Neutrophil (primary cell): ENCODE data around the gene PODXL2.

Experiments
- H3K27ac ChIP-seq: fragments of 200-600 bp; sonication (generic); 2 replicates; pipeline ENCODE4 v1.5.1; 2016; ENCODE audit warnings: mild to moderate bottlenecking, moderate library complexity
- H3K27me3 ChIP-seq: fragments of 200-600 bp; sonication (generic); 2 replicates; pipeline ENCODE4 v1.6.0; 2016; ENCODE audit warnings: mild to moderate bottlenecking
- H3K36me3 ChIP-seq: fragments of 200-600 bp; sonication (generic); 2 replicates; pipeline ENCODE4 v1.5.1; 2017
- H3K4me1 ChIP-seq, 2 experiments: fragments of 200-600 bp in 1 of 2; sonication (generic) in 1 of 2; 1 replicate in 1 of 2; 2 replicates in 1 of 2; pipeline versions ENCODE4 v1.5.1 to v1.6.1; 2013 to 2016; ENCODE audit warnings: low read depth in 1 of 2, low read length in 1 of 2, mild to moderate bottlenecking in 1 of 2, moderate library complexity in 1 of 2; ENCODE audit not compliant: control insufficient read depth in 1 of 2, insufficient read depth in 1 of 2
- H3K4me3 ChIP-seq, 2 experiments: fragments of 200-600 bp in 1 of 2; sonication (generic) in 1 of 2; 1 replicate in 1 of 2; 2 replicates in 1 of 2; pipeline ENCODE4 v1.5.1; 2013 to 2016; ENCODE audit warnings: low read depth in 1 of 2, low read length in 1 of 2, mild to moderate bottlenecking in 1 of 2, moderate library complexity in 1 of 2
- H3K9me3 ChIP-seq: fragments of 200-600 bp; sonication (generic); 2 replicates; pipeline ENCODE4 v1.5.1; 2016
- TF ChIP-seq, protein P1 (sequence below): fragments of 200-600 bp; sonication (generic); IDR thresholded peaks from 2 replicates; pipeline ENCODE4 v1.5.1; 2016; ENCODE audit warnings: antibody characterized with exemption

PODXL2 gene

DNA sequence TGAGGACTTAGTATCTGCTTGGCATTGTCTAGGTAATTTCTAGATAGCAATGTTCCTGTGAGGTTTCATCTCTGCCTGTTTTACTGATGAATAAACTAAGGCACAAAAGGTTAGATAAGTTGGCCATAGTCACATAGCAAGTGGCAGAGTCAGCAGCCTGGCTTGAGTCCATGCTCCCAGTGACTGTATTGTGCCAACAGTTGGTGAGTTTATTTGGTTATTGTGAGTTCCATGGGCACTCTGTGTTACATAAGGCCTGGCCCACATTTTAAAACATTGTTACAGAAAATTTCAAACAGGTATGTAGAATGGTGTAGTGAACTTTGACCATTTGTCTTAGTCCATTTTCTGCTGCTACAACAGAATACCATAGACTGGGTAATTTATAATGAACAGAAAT lies 15.6 kb upstream of the PODXL2 start:
- Histone ChIP-seq H3K27me3 (no peaks in the 10 kb centered on the region), H3K4me1 (peaks cover 16 to 21% of the 10 kb centered on the region in 2 experiments), H3K9me3 (no peaks in the 10 kb centered on the region), H3K27ac (no peak overlapping the region), H3K4me3 (no peak overlapping the region), H3K36me3 (peaks cover 33% of the 10 kb centered on the region)
- TF ChIP-seq, protein P1, sequence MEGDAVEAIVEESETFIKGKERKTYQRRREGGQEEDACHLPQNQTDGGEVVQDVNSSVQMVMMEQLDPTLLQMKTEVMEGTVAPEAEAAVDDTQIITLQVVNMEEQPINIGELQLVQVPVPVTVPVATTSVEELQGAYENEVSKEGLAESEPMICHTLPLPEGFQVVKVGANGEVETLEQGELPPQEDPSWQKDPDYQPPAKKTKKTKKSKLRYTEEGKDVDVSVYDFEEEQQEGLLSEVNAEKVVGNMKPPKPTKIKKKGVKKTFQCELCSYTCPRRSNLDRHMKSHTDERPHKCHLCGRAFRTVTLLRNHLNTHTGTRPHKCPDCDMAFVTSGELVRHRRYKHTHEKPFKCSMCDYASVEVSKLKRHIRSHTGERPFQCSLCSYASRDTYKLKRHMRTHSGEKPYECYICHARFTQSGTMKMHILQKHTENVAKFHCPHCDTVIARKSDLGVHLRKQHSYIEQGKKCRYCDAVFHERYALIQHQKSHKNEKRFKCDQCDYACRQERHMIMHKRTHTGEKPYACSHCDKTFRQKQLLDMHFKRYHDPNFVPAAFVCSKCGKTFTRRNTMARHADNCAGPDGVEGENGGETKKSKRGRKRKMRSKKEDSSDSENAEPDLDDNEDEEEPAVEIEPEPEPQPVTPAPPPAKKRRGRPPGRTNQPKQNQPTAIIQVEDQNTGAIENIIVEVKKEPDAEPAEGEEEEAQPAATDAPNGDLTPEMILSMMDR: no peak

DNA sequence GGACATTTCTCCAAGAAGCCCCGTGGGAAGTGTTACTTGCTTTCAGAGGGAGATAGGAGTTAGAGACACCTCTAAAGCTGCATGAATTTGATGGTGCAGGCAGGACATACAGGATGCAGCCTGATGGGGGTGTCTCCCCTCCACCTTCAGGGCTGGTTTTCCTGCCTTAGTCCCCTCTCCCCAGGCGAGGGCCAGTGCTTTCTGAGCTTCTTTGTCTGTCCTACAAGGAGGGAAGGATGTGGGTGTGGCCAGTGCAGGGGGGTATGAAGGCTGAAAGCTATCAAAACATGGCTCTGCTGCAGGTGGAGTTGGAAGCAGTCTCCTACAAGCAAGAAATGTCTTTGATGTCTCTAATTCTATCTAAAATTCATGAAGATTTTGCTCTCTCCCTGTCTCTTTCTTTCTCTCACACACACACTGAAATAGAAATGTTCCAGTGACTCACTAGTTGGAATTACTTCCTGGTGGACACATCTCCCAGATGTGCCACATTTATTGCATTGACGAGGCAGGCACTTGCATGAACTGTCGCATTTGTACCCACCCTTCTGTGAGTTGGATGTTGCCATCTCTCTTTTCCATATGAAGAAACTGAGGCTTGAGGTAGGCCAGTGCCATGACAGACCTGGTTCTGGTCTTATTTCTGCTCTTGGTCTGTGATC lies 13.9 kb upstream of the PODXL2 start:
- Histone ChIP-seq H3K27me3 (no peaks in the 10 kb centered on the region), H3K9me3 (no peaks in the 10 kb centered on the region), H3K4me1 (peaks cover 2 to 7% of the 10 kb centered on the region in 2 experiments), H3K4me3 (no peak overlapping the region), H3K36me3 (peaks cover 42% of the 10 kb centered on the region), H3K27ac (no peak overlapping the region)
- TF ChIP-seq, protein P1: no peak

DNA sequence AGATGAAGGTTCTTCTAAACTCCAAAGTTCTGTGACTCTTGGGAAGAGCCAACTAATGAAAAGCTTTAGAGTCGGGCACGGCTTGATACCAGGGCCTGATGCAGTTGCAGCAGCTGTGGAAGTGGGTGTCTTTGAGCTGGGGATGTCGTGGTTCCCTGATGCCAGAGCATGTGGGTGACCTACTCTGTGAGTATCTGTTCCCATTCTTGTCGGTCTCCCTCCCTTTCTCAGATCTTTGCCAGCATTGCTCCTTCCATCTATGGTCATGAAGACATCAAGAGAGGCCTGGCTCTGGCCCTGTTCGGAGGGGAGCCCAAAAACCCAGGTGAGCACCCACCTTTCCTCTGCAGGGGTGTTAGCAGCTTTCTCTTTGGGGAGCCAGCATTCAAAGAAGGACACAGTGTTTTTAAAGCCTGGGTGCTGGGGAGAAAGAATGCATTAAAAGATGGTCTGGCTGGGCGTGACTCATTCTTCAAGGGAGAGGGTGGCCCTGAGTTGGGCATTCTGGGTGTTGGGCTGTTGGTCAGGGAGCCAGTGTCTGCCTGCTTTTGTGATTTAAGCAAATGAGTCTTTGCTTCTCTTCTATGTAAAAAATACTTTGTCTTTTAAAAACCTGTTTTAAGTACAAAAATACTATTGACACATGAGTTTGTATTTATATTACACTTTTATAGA lies 13.2 kb upstream of the PODXL2 start:
- H3K36me3 ChIP-seq: peaks cover 49% of the 10 kb centered on the region
- no peaks in the 10 kb centered on the region for H3K27me3 ChIP-seq
- no peak overlapping the region for H3K4me3 ChIP-seq
- peaks cover 0 to 5% of the 10 kb centered on the region in 2 experiments for H3K4me1 ChIP-seq
- TF ChIP-seq, protein P1: no peak
- H3K9me3 ChIP-seq: no peaks in the 10 kb centered on the region
- H3K27ac ChIP-seq: no peak overlapping the region

DNA sequence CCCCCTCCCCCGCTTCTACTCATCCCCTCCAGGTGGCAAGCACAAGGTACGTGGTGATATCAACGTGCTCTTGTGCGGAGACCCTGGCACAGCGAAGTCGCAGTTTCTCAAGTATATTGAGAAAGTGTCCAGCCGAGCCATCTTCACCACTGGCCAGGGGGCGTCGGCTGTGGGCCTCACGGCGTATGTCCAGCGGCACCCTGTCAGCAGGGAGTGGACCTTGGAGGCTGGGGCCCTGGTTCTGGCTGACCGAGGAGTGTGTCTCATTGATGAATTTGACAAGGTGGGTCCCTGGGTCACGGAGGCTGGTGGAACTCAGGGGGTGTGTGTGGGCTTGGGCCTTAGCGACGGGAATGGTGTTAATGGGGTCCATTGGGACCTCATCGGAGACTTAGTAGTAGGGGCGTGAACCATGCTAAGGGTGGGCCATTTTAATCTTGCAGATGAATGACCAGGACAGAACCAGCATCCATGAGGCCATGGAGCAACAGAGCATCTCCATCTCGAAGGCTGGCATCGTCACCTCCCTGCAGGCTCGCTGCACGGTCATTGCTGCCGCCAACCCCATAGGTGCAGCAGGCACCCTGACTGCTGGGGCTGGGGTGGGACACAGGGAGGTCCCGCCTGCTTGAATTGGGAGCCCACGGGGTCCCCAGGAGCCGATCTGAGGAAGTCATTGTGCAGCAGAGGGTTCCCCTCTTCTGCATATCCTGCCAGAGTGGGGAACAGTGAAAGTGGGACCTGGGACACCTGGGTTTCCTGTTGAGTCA lies 12.0 kb upstream of the PODXL2 start:
- Histone ChIP-seq H3K4me1 (peaks cover 0 to 5% of the 10 kb centered on the region in 2 experiments), H3K4me3 (no peak overlapping the region), H3K9me3 (no peaks in the 10 kb centered on the region), H3K36me3 (peaks cover 61% of the 10 kb centered on the region), H3K27ac (no peak overlapping the region), H3K27me3 (no peaks in the 10 kb centered on the region)
- TF ChIP-seq, protein P1: no peak

DNA sequence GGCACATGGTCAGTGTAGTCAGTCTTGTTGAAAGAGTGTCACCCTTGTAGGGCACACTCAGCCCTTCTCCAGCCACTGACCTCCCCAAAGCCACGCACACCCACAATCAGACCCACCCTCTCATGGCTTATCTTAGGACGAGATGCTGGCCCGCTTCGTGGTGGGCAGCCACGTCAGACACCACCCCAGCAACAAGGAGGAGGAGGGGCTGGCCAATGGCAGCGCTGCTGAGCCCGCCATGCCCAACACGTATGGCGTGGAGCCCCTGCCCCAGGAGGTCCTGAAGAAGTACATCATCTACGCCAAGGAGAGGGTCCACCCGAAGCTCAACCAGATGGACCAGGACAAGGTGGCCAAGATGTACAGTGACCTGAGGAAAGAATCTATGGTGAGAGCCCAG lies 10.1 kb upstream of the PODXL2 start:
- no peaks in the 10 kb centered on the region for H3K4me1 ChIP-seq
- no peak overlapping the region for H3K27ac ChIP-seq
- peaks cover 73% of the 10 kb centered on the region for H3K36me3 ChIP-seq
- no peaks in the 10 kb centered on the region for H3K27me3 ChIP-seq
- TF ChIP-seq, protein P1: no peak
- no peaks in the 10 kb centered on the region for H3K9me3 ChIP-seq
- H3K4me3 ChIP-seq: no peak overlapping the region
